Endodermal cell (in vitro differentiated cells): Measurements from ENCODE around the gene FDXACB1. TPM values are rescaled to one million over a fixed set of nuclear protein-coding genes. Genes with fewer than 3 reads are reported as not detected.

Experiments
- DNase-seq: peaks from one replicate; pipeline ENCODE4 v3.0.0-alpha.2; 2017
- H3K27ac ChIP-seq: 2 replicates; pipeline ENCODE4 v1.5.1; 2013; ENCODE audit warnings: mild to moderate bottlenecking, low read depth, low read length, moderate library complexity
- H3K27me3 ChIP-seq: 2 replicates; pipeline ENCODE4 v1.6.1; 2013; ENCODE audit warnings: mild to moderate bottlenecking, low read length, moderate library complexity; ENCODE audit not compliant: insufficient read depth, control insufficient read depth, poor library complexity, severe bottlenecking
- H3K36me3 ChIP-seq: 2 replicates; pipeline ENCODE4 v1.7.0; 2013; ENCODE audit warnings: mild to moderate bottlenecking, low read length, moderate library complexity; ENCODE audit not compliant: control insufficient read depth, insufficient read depth
- H3K4me1 ChIP-seq: one replicate; pipeline ENCODE4 v1.7.0; 2013; ENCODE audit warnings: low read length; ENCODE audit not compliant: control insufficient read depth, insufficient read depth
- H3K4me3 ChIP-seq: 2 replicates; pipeline ENCODE4 v1.5.1; 2013; ENCODE audit warnings: mild to moderate bottlenecking, low read length, moderate library complexity
- H3K9ac ChIP-seq: 2 replicates; pipeline ENCODE4 v1.6.1; 2013; ENCODE audit warnings: mild to moderate bottlenecking, low read length, moderate library complexity; ENCODE audit not compliant: poor library complexity, severe bottlenecking; ENCODE audit errors: extremely low read depth
- H3K9me3 ChIP-seq: 2 replicates; pipeline ENCODE4 v1.6.1; 2013; ENCODE audit warnings: mild to moderate bottlenecking, low read length, moderate library complexity; ENCODE audit not compliant: control insufficient read depth
- H3K27ac Mint-ChIP-seq: 2 replicates; pipeline ENCODE4 v1.8.0; 2020; ENCODE audit warnings: mixed read lengths
- H3K27me3 Mint-ChIP-seq: 2 replicates; pipeline ENCODE4 v1.8.0; 2021; ENCODE audit warnings: mild to moderate bottlenecking, mixed read lengths; ENCODE audit not compliant: insufficient read depth
- H3K36me3 Mint-ChIP-seq: 2 replicates; pipeline ENCODE4 v1.8.0; 2020; ENCODE audit warnings: low read depth, mixed read lengths
- H3K4me1 Mint-ChIP-seq: 2 replicates; pipeline ENCODE4 v1.8.0; 2020; ENCODE audit warnings: mixed read lengths
- H3K4me3 Mint-ChIP-seq: 2 replicates; pipeline ENCODE4 v1.8.0; 2020; ENCODE audit warnings: mild to moderate bottlenecking, moderate library complexity, mixed read lengths
- H3K9me3 Mint-ChIP-seq: 2 replicates; pipeline ENCODE4 v1.8.0; 2020; ENCODE audit warnings: mild to moderate bottlenecking, mixed read lengths
- WGBS, 2 experiments: methylation state at CpG; one replicate each; pipeline versions ENCODE4 v1.1.5 to v1.1.7; 2013; ENCODE audit warnings: missing lambda C conversion rate in 2 of 2, mixed read lengths in 1 of 2; ENCODE audit not compliant: insufficient coverage in 1 of 2, insufficient read length in 1 of 2; 5-methylcytosine and 5-hydroxymethylcytosine counted together
- total RNA-seq, 2 donors: library from RNA; stranded (reverse); fragmentation: NEBNext Ultra II Directional in 1 of 2; extraction: Animal tissue kit (Norgen Biotek cat#: 25700) in 1 of 2; gene quantifications; 2 replicates in 1 of 2; 3 replicates in 1 of 2; pipeline ENCODE4 v1.2.1, GENCODE V29; 2021
- TF ChIP-seq, protein P1 (sequence below): fragments of 200-600 bp; sonication (generic); conservative IDR thresholded peaks from 2 replicates; pipeline ENCODE4 v1.5.0; 2021; ENCODE audit warnings: antibody characterized with exemption, mild to moderate bottlenecking

Gene FDXACB1
- total RNA-seq, 2 donors from 2014 or later: 1.7 to 2.7 TPM

DNA sequence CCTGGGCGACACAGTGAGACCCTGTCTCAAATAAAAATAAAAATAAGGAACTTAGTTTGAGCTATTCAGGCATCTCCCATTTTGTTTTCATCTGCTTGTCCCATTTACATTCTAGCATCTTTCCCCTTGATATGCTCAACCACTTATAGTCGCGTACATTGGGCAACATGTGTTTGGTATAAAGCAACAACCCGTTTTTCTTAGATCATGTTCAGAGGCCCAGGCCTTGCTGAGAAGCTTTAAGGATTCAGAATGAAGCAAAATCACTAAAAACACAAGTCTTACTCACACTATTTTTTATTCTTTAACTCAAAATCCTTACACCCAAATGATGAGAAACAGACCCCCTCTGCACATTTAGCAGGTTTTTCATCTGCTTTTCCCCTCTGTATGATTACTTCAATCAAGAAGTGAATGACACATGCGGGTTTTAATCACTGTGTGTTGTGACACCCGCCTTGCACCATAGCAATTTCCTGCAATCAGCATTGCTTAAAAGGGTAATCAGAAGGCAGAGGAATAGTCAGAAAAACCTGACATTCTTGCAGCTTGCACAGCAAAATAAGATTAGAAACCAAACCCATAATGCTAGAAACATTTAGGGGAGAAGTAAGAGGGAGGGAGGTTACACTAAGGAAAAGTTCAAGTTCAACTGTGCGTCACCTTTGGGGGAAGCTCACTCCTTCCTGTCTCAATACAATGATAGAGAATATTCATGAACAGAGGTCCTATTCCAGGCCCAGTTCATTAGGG, 33.5 kb downstream of the FDXACB1 start:
- TF ChIP-seq, protein P1, sequence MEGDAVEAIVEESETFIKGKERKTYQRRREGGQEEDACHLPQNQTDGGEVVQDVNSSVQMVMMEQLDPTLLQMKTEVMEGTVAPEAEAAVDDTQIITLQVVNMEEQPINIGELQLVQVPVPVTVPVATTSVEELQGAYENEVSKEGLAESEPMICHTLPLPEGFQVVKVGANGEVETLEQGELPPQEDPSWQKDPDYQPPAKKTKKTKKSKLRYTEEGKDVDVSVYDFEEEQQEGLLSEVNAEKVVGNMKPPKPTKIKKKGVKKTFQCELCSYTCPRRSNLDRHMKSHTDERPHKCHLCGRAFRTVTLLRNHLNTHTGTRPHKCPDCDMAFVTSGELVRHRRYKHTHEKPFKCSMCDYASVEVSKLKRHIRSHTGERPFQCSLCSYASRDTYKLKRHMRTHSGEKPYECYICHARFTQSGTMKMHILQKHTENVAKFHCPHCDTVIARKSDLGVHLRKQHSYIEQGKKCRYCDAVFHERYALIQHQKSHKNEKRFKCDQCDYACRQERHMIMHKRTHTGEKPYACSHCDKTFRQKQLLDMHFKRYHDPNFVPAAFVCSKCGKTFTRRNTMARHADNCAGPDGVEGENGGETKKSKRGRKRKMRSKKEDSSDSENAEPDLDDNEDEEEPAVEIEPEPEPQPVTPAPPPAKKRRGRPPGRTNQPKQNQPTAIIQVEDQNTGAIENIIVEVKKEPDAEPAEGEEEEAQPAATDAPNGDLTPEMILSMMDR: no peak
- H3K27me3 Mint-ChIP-seq: no peaks in the 10 kb centered on the region
- Histone ChIP-seq H3K9ac (no peak overlapping the region), H3K27me3 (no peaks in the 10 kb centered on the region), H3K4me3 (no peak overlapping the region), H3K4me1 (peaks cover 15% of the 10 kb centered on the region), H3K36me3 (peaks cover 29% of the 10 kb centered on the region), H3K27ac (no peak overlapping the region), H3K9me3 (peaks cover 3% of the 10 kb centered on the region)
- H3K27ac Mint-ChIP-seq: no peak overlapping the region
- no peak overlapping the region for H3K4me3 Mint-ChIP-seq
- no peak for DNase-seq
- H3K4me1 Mint-ChIP-seq: peaks cover 18% of the 10 kb centered on the region
- H3K36me3 Mint-ChIP-seq: peaks cover 14% of the 10 kb centered on the region
- 95 to 98% methylated on average over 4 to 7 of the region's 7 CpGs for WGBS, 2 experiments
- H3K9me3 Mint-ChIP-seq: no peaks in the 10 kb centered on the region

DNA sequence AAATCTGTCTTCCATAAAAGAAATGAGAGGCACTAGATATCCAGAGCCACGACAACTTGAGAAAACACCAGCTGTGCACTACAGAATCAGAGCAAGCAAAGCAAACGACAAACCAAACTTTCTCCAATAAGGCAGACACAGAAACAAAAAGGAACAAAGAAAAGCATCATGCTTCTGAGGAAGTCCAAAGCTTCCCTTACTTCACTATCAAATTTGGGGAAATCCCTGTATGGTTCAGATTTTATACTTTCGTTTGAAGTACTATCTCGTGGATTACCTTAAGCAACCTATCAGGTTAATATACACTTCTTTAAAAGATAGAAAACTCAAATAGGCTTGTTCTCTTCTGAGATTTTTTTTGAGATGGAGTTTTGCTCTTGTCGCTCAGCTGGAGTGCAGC, 35.3 kb downstream of the FDXACB1 start:
- no peak overlapping the region for H3K4me3 Mint-ChIP-seq
- DNase-seq: no peak
- Histone ChIP-seq H3K4me3 (no peak overlapping the region), H3K27me3 (no peaks in the 10 kb centered on the region), H3K4me1 (peaks cover 22% of the 10 kb centered on the region), H3K27ac (no peak overlapping the region), H3K9ac (no peak overlapping the region), H3K36me3 (peaks cover 17% of the 10 kb centered on the region), H3K9me3 (no peaks in the 10 kb centered on the region)
- H3K27ac Mint-ChIP-seq: no peak overlapping the region
- peaks cover 3% of the 10 kb centered on the region for H3K36me3 Mint-ChIP-seq
- H3K27me3 Mint-ChIP-seq: no peaks in the 10 kb centered on the region
- H3K9me3 Mint-ChIP-seq: no peaks in the 10 kb centered on the region
- peaks cover 25% of the 10 kb centered on the region for H3K4me1 Mint-ChIP-seq
- TF ChIP-seq, protein P1: no peak
- 89 to 95% methylated on average over 3 to 5 of the region's 5 CpGs for WGBS, 2 experiments

DNA sequence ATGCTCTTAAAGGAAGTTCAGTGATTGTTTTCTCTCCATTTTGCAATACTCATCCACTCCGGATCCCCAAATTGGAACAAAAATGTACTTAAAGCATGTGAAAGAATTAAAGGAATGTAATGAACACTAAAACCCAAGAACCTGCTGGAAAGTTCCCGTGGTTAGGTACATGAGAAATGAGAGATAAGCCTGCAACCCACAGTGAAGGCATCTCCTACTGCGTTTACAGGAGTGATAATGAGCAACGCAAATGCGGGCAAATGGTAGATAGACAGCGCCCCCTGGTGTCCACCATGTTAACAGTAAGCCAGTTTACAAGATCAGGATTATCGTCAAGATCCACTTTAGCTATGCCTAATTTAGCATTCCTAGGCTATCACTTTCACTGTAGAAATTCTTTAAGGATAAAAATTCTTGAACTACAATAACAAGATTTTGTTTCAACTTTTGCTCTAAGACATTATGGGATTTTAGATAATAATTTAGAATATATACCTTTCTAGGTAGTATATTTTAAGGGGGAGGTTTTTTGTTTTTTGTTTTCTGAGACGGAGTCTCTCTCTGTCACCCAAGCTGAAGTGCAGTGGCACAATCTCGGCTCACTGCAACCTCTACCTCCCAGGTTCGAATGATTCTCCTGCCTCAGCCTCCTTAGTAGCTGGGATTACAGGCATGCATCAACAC, 37.5 kb downstream of the FDXACB1 start:
- TF ChIP-seq, protein P1: peak; percentile 97
- H3K27me3 Mint-ChIP-seq: no peaks in the 10 kb centered on the region
- H3K27ac Mint-ChIP-seq: no peak overlapping the region
- H3K9me3 Mint-ChIP-seq: no peaks in the 10 kb centered on the region
- H3K4me1 ChIP-seq: peaks cover 19% of the 10 kb centered on the region
- H3K9me3 ChIP-seq: no peaks in the 10 kb centered on the region
- WGBS, 2 experiments: 15 to 29% methylated on average over 6 to 9 of the region's 10 CpGs
- H3K27me3 ChIP-seq: no peaks in the 10 kb centered on the region
- DNase-seq: peak; percentile 96
- peak overlapping the region; percentile 57 for H3K4me3 ChIP-seq
- no peak overlapping the region for H3K27ac ChIP-seq
- no peak overlapping the region for H3K9ac ChIP-seq
- H3K36me3 Mint-ChIP-seq: peaks cover 1% of the 10 kb centered on the region
- peaks cover 18% of the 10 kb centered on the region for H3K4me1 Mint-ChIP-seq
- H3K4me3 Mint-ChIP-seq: no peak overlapping the region
- peaks cover 28% of the 10 kb centered on the region for H3K36me3 ChIP-seq
